ENCODE results near the gene TLCD3A. TPM values are rescaled to one million over a fixed set of nuclear protein-coding genes. Genes with fewer than 3 reads are reported as not detected.
"Not testable (repeated sequence)": the region's sequence is repeated elsewhere in the genome, so short reads cannot be mapped to it uniquely, and the experiment has no call there.

TLCD3A gene
- total and polyA plus RNA-seq, 8 donors = 14.5 to 40.9 (median 34.3) TPM

- peaks cover 0 to 12% of the 10 kb centered on the region in 2 donors for H3K4me1 ChIP-seq
- DNase-seq (no peak), ATAC-seq (no peak)
- no peaks in the 10 kb centered on the region for H3K9me3 ChIP-seq
- TF ChIP-seq CTCF (IDR thresholded peaks at IDR 0.05) = no peak
- no peak overlapping the region for H3K4me3 ChIP-seq
- H3K36me3 ChIP-seq = peaks cover 0 to 84% of the 10 kb centered on the region in 2 donors
- no peaks in the 10 kb centered on the region for H3K27me3 ChIP-seq
- no peak overlapping the region for H3K27ac ChIP-seq
- intact Hi-C loops (cut with DNase I) = no loop called here
These were observed 12.5 kb downstream of the TLCD3A start for GRCh38 chr17:744937-745336.

GRCh38 chr17:745406-745805 is 13.0 kb downstream of the TLCD3A start:
- Histone ChIP-seq H3K4me3 (no peak overlapping the region), H3K4me1 (peaks cover 0 to 12% of the 10 kb centered on the region in 2 donors), H3K27me3 (no peaks in the 10 kb centered on the region), H3K36me3 (peaks cover 0 to 79% of the 10 kb centered on the region in 2 donors), H3K9me3 (no peaks in the 10 kb centered on the region), H3K27ac (no peak overlapping the region)
- ATAC-seq = no peak
- intact Hi-C loops (cut with DNase I) = no loop called here
- no peak for TF ChIP-seq CTCF (IDR thresholded peaks at IDR 0.05)
- no peak for DNase-seq

GRCh38 chr17:746181-746580 is 13.8 kb downstream of the TLCD3A start:
- Histone ChIP-seq H3K36me3 (peaks cover 0 to 71% of the 10 kb centered on the region in 2 donors), H3K4me1 (peaks cover 4 to 16% of the 10 kb centered on the region in 2 donors), H3K4me3 (no peak overlapping the region), H3K9me3 (no peaks in the 10 kb centered on the region), H3K27me3 (no peaks in the 10 kb centered on the region), H3K27ac (no peak overlapping the region)
- no peak for TF ChIP-seq CTCF (IDR thresholded peaks at IDR 0.05)
- ATAC-seq (no peak), DNase-seq (no peak)
- intact Hi-C loops (cut with DNase I) = no loop called here

- Histone ChIP-seq H3K27me3 (no peaks in the 10 kb centered on the region), H3K9me3 (no peaks in the 10 kb centered on the region), H3K27ac (no peak overlapping the region), H3K36me3 (peaks cover 0 to 63% of the 10 kb centered on the region in 2 donors), H3K4me3 (no peak overlapping the region), H3K4me1 (peaks cover 9 to 21% of the 10 kb centered on the region in 2 donors)
- TF ChIP-seq CTCF (IDR thresholded peaks at IDR 0.05) = no peak
- no peak for ATAC-seq
- no peak for DNase-seq
- intact Hi-C loops (cut with DNase I) = no loop called here
These were observed 14.6 kb downstream of the TLCD3A start for GRCh38 chr17:746783-747629.

GRCh38 chr17:748604-749003 is 16.2 kb downstream of the TLCD3A start:
- peaks cover 9 to 25% of the 10 kb centered on the region in 2 donors for H3K4me1 ChIP-seq
- H3K4me3 ChIP-seq; DNase-seq; H3K27me3 ChIP-seq; intact Hi-C loops (cut with DNase I); H3K9me3 ChIP-seq; H3K27ac ChIP-seq; ATAC-seq: not testable (repeated sequence)
- peaks cover 0 to 48% of the 10 kb centered on the region in 2 donors for H3K36me3 ChIP-seq

- H3K27ac ChIP-seq; ATAC-seq; H3K4me3 ChIP-seq; H3K27me3 ChIP-seq; intact Hi-C loops (cut with DNase I); H3K9me3 ChIP-seq; DNase-seq: not testable (repeated sequence)
- peaks cover 9 to 25% of the 10 kb centered on the region in 2 donors for H3K4me1 ChIP-seq
- peaks cover 0 to 40% of the 10 kb centered on the region in 2 donors for H3K36me3 ChIP-seq
These were observed 17.0 kb downstream of the TLCD3A start for GRCh38 chr17:749359-749758.
